Right lobe of liver (tissue), 6 donors: ENCODE data around the gene KCNAB1. TPM values are rescaled to one million over a fixed set of nuclear protein-coding genes. Genes with fewer than 3 reads are reported as not detected.
"Not testable (repeated sequence)": the region's sequence is repeated elsewhere in the genome, so short reads cannot be mapped to it uniquely, and the experiment has no call there.

Experiments
- ATAC-seq, 4 donors: fragments of 200-7000 bp; cut with Tn5 transposase; one replicate each; pipeline ENCODE4 v1.9.1; 2020; ENCODE audit warnings: mild to moderate bottlenecking in 4 of 4, moderate library complexity in 4 of 4
- DNase-seq, 3 donors: peaks; one replicate each; pipeline ENCODE4 v3.0.0-alpha.2; 2020
- H3K27ac ChIP-seq, 3 donors: fragments of 200-600 bp; one replicate each; pipeline ENCODE4 v1.8.0; 2022
- H3K27me3 ChIP-seq, 2 donors: fragments of 200-600 bp; one replicate each; pipeline ENCODE4 v1.8.0; 2022
- H3K36me3 ChIP-seq, 4 donors: fragments of 200-600 bp; sonication (generic) in 1 of 4; one replicate each; pipeline versions ENCODE4 v1.5.1 to v1.8.0; 2017 to 2022; ENCODE audit warnings: control low read depth in 1 of 4
- H3K4me1 ChIP-seq, 4 donors: fragments of 200-600 bp; sonication (generic) in 1 of 4; one replicate each; pipeline versions ENCODE4 v1.5.1 to v1.8.0; 2017 to 2022; ENCODE audit warnings: control low read depth in 1 of 4
- H3K4me3 ChIP-seq, 3 donors: fragments of 200-600 bp; one replicate each; pipeline ENCODE4 v1.8.0; 2022
- H3K9me3 ChIP-seq, 4 donors: fragments of 200-600 bp; sonication (generic) in 1 of 4; one replicate each; pipeline versions ENCODE4 v1.5.1 to v1.8.0; 2017 to 2022; ENCODE audit warnings: control low read depth in 1 of 4
- POLR2A ChIP-seq: fragments of 450-650 bp; IDR thresholded peaks from one replicate; pipeline ENCODE4 v1.6.1; 2017; ENCODE audit warnings: antibody characterized with exemption, mild to moderate bottlenecking
- WGBS: methylation state at CpG from one replicate; pipeline ENCODE4 v1.1.6; 2018; ENCODE audit warnings: low coverage, low lambda C conversion rate; ENCODE audit not compliant: insufficient coverage; ENCODE audit errors: missing lambda C conversion rate; 5-methylcytosine and 5-hydroxymethylcytosine counted together
- intact Hi-C, 2 donors: fragments of 100-400 bp; cut with DNase I; formaldehyde crosslinking; loops; one replicate each; pipeline versions ENCODE4 v1.11.2 to v1.14.1; 2022
- total RNA-seq, 6 experiments: library from RNA; depleted of rRNA in 2 of 6; stranded (reverse); fragments of >200 nt in 2 of 6; fragmentation: NEBNext Ultra II Directional in 3 of 6; extraction: Animal tissue kit (Norgen Biotek cat#: 25700) in 3 of 6; gene quantifications; one replicate each; pipeline versions ENCODE4 v1.1.0 to v1.2.4, GENCODE V29; 2016 to 2023
- TF ChIP-seq, protein P1 (sequence below), 4 donors: fragments of 200-600 bp in 3 of 4; fragments of 450-650 bp in 1 of 4; IDR thresholded peaks; one replicate each; pipeline versions ENCODE4 v1.5.1 to v1.8.0; 2016 to 2022; ENCODE audit warnings: antibody characterized with exemption in 4 of 4, mild to moderate bottlenecking in 2 of 4
- donor health status: DM: no; HTN: yes; CAD: no.
- donor health status: DM: no; HTN: no; CAD: no.
- donor health status: DM: no; HTN: no; CAD: no.
- donor health status: DM: no; HTN: yes; CAD: no.
- donor health status: DM: no; HTN: yes; CAD: no.

Gene KCNAB1
- total RNA-seq, 6 experiments from 2014 or later = 0.15 to 1.8 (median 0.64) TPM; not detected in 2

- H3K4me3 ChIP-seq = no peak overlapping the region
- no peaks in the 10 kb centered on the region for H3K27me3 ChIP-seq
- intact Hi-C loops = no loop called here
- H3K27ac ChIP-seq = no peak overlapping the region
- 80% methylated on average over 1 of the region's 1 CpG for WGBS
- H3K9me3 ChIP-seq = no peaks in the 10 kb centered on the region
- ATAC-seq (no peak), DNase-seq (no peak)
- H3K4me1 ChIP-seq = no peaks in the 10 kb centered on the region
- TF ChIP-seq POLR2A = no peak
- TF ChIP-seq, protein P1, sequence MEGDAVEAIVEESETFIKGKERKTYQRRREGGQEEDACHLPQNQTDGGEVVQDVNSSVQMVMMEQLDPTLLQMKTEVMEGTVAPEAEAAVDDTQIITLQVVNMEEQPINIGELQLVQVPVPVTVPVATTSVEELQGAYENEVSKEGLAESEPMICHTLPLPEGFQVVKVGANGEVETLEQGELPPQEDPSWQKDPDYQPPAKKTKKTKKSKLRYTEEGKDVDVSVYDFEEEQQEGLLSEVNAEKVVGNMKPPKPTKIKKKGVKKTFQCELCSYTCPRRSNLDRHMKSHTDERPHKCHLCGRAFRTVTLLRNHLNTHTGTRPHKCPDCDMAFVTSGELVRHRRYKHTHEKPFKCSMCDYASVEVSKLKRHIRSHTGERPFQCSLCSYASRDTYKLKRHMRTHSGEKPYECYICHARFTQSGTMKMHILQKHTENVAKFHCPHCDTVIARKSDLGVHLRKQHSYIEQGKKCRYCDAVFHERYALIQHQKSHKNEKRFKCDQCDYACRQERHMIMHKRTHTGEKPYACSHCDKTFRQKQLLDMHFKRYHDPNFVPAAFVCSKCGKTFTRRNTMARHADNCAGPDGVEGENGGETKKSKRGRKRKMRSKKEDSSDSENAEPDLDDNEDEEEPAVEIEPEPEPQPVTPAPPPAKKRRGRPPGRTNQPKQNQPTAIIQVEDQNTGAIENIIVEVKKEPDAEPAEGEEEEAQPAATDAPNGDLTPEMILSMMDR (IDR thresholded peaks at IDR 0.05) = no peak
- no peaks in the 10 kb centered on the region for H3K36me3 ChIP-seq
These were observed 63.8 kb downstream of the KCNAB1 start for GRCh38 chr3:156184156-156184555.

GRCh38 chr3:156187146-156187769, 66.9 kb downstream of the KCNAB1 start:
- Histone ChIP-seq H3K4me1 (no peaks in the 10 kb centered on the region), H3K9me3 (no peaks in the 10 kb centered on the region), H3K27me3 (no peaks in the 10 kb centered on the region), H3K36me3 (no peaks in the 10 kb centered on the region), H3K4me3 (no peak overlapping the region), H3K27ac (no peak overlapping the region)
- intact Hi-C loops = no loop called here
- TF ChIP-seq, protein P1 (IDR thresholded peaks at IDR 0.05) = no peak
- TF ChIP-seq POLR2A = no peak
- 82% methylated on average over 2 of the region's 2 CpGs for WGBS
- DNase-seq (no peak), ATAC-seq (no peak)

DNA sequence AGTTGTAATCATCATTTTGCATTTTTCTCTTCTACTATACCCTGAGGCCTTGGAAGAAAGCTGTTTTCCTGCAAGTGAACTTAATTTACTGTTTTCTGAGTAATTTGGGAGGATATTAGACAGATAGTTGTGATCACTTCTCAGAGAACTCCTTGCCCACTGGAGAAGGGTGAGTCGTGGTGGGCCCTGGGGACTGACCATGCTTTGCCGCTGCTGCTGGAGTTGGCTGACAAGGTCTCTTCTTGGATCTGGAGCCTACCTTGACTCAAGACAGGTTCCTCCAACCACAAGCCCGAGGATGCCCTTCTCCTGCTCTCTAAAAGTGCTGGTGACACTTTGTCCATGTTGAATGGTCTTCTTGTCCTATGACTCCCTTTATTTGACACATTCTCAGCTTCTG, 68.4 kb downstream of the KCNAB1 start:
- 62% methylated on average over 3 of the region's 3 CpGs for WGBS

GRCh38 chr3:156189927-156190326, 69.5 kb downstream of the KCNAB1 start:
- Histone ChIP-seq H3K36me3 (no peaks in the 10 kb centered on the region), H3K27ac (no peak overlapping the region), H3K4me3 (no peak overlapping the region), H3K9me3 (no peaks in the 10 kb centered on the region), H3K4me1 (no peaks in the 10 kb centered on the region), H3K27me3 (no peaks in the 10 kb centered on the region)
- ATAC-seq = no peak
- intact Hi-C loops = no loop called here
- no peak for DNase-seq
- 68% methylated on average over 5 of the region's 5 CpGs for WGBS
- no peak for TF ChIP-seq POLR2A
- TF ChIP-seq, protein P1 (IDR thresholded peaks at IDR 0.05) = no peak

More for the DNA sequence above, 68.4 kb downstream of the KCNAB1 start:
- no peak for ATAC-seq
- Histone ChIP-seq H3K27me3 (no peaks in the 10 kb centered on the region), H3K9me3 (no peaks in the 10 kb centered on the region), H3K36me3 (no peaks in the 10 kb centered on the region), H3K4me1 (no peaks in the 10 kb centered on the region), H3K4me3 (no peak overlapping the region), H3K27ac (no peak overlapping the region)
- TF ChIP-seq POLR2A = no peak
- TF ChIP-seq, protein P1 (IDR thresholded peaks at IDR 0.05) = no peak
- intact Hi-C loops = no loop called here
- DNase-seq = no peak

DNA sequence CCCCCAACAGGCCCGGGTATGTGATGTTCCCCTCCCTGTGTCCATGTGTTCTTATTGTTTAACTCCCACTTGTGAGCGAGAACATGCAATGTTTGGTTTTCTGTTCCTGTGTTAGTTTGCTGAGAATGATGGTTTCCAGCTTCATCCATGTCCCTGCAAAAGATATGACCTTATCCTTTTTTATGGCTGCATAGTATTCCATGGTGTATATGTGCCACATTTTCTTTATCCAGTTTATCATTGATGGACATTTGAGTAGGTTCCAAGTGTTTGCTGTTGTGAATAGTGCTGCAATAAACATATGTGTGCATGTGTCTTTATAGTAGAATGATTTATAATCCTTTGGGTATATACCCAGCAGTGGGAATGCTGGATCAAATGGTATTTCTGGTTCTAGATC, 74.6 kb downstream of the KCNAB1 start:
- H3K9me3 ChIP-seq, intact Hi-C loops, H3K27me3 ChIP-seq, DNase-seq, H3K4me3 ChIP-seq, H3K27ac ChIP-seq, ATAC-seq, H3K4me1 ChIP-seq, H3K36me3 ChIP-seq: not testable (repeated sequence)
- WGBS = 69% methylated on average over 2 of the region's 2 CpGs

GRCh38 chr3:156197152-156197551, 76.8 kb downstream of the KCNAB1 start:
- WGBS = 55% methylated on average over 3 of the region's 3 CpGs
- H3K9me3 ChIP-seq, H3K4me3 ChIP-seq, intact Hi-C loops, H3K27me3 ChIP-seq, H3K27ac ChIP-seq, ATAC-seq, H3K36me3 ChIP-seq, DNase-seq, H3K4me1 ChIP-seq: not testable (repeated sequence)
